Fibroblast of lung (primary cell): ENCODE data around the gene PAPOLG. TPM values are rescaled to one million over a fixed set of nuclear protein-coding genes. Genes with fewer than 3 reads are reported as not detected.
A peak's percentile ranks its signal among the peaks of the same experiment; 100 is the strongest.

Experiments
- DNase-seq, 2 donors: peaks; one replicate each; pipeline versions ENCODE4 v3.0.0 to v3.0.0-alpha.2; 2010; ENCODE audit warnings: low read depth in 2 of 2
- H2AFZ ChIP-seq: 2 replicates; pipeline ENCODE4 v1.5.1; 2012; ENCODE audit warnings: low read length, control low read depth, inconsistent platforms
- H3K27ac ChIP-seq: 2 replicates; pipeline ENCODE4 v1.5.1; 2011; ENCODE audit warnings: low read length, control low read depth; ENCODE audit not compliant: insufficient read depth
- H3K27me3 ChIP-seq: 2 replicates; pipeline ENCODE4 v1.5.1; 2011; ENCODE audit warnings: mild to moderate bottlenecking, low read length; ENCODE audit not compliant: control insufficient read depth, insufficient read depth
- H3K36me3 ChIP-seq: 2 replicates; pipeline ENCODE4 v1.5.1; 2011; ENCODE audit warnings: low read length; ENCODE audit not compliant: control insufficient read depth, insufficient read depth
- H3K4me1 ChIP-seq: 2 replicates; pipeline ENCODE4 v1.5.1; 2011; ENCODE audit warnings: low read length; ENCODE audit not compliant: control insufficient read depth, insufficient read depth; ENCODE audit errors: extremely low read depth
- H3K4me2 ChIP-seq: 2 replicates; pipeline ENCODE4 v1.5.1; 2011; ENCODE audit warnings: low read length, control low read depth; ENCODE audit not compliant: insufficient read depth; ENCODE audit errors: extremely low read depth
- H3K4me3 ChIP-seq, 4 experiments: fragments of 200-600 bp in 1 of 4; sonication (generic) in 1 of 4; replicated peaks in 1 of 4; 2 replicates each; pipeline ENCODE4 v1.5.1; 2011 to 2016; ENCODE audit warnings: low read length in 4 of 4, low read depth in 3 of 4, mild to moderate bottlenecking in 3 of 4, control low read depth in 2 of 4, inconsistent platforms in 1 of 4, mixed read lengths in 1 of 4; ENCODE audit not compliant: insufficient read depth in 1 of 4; ENCODE audit errors: control extremely low read depth in 1 of 4
- H3K79me2 ChIP-seq: 2 replicates; pipeline ENCODE4 v1.5.1; 2012; ENCODE audit warnings: mild to moderate bottlenecking, low read length, inconsistent platforms; ENCODE audit not compliant: control insufficient read depth, insufficient read depth
- H3K9ac ChIP-seq: 2 replicates; pipeline ENCODE4 v1.5.1; 2011; ENCODE audit warnings: mild to moderate bottlenecking, low read length, control low read depth; ENCODE audit not compliant: insufficient read depth
- H3K9me3 ChIP-seq: 2 replicates; pipeline ENCODE4 v1.5.1; 2012; ENCODE audit warnings: low read depth, low read length; ENCODE audit not compliant: control insufficient read depth, insufficient read depth
- H4K20me1 ChIP-seq: 2 replicates; pipeline ENCODE4 v1.5.1; 2011; ENCODE audit warnings: low read length; ENCODE audit not compliant: control insufficient read depth, insufficient read depth; ENCODE audit errors: extremely low read depth
- CTCF ChIP-seq, 2 donors: IDR thresholded peaks in 1 of 2; conservative IDR thresholded peaks in 1 of 2; 1 replicate in 1 of 2; 2 replicates in 1 of 2; pipeline ENCODE4 v1.5.1; 2011 to 2012; ENCODE audit warnings: low read length in 2 of 2, control low read depth in 1 of 2, inconsistent platforms in 1 of 2, low read depth in 1 of 2, mild to moderate bottlenecking in 1 of 2
- EZH2 ChIP-seq: IDR thresholded peaks from 2 replicates; pipeline ENCODE4 v1.5.1; 2012; ENCODE audit warnings: low read length, control low read depth, mild to moderate bottlenecking; ENCODE audit errors: missing control alignments
- polyA plus RNA-seq, 2 donors: library from polyadenylated mRNA; depleted of rRNA in 1 of 2; stranded (reverse) in 1 of 2; unstranded in 1 of 2; fragments of >200 nt; gene quantifications; 2 replicates each; pipeline ENCODE4 v1.2.1, GENCODE V29; 2011 to 2012; ENCODE audit warnings: missing spikeins in 1 of 2
- total RNA-seq: library from RNA; depleted of rRNA; stranded (reverse); fragments of >200 nt; gene quantifications from 2 replicates; pipeline ENCODE4 v1.2.1, GENCODE V29; 2014

Gene PAPOLG
- total and polyA plus RNA-seq, 2 donors (not counting 1 experiment from before 2014, with no cell fraction given) = 11.2 to 11.9 TPM

GRCh38 chr2:60818272-60818671, 62.2 kb downstream of the PAPOLG start:
- DNase-seq = peak in 1 of 2 donors; percentile 4
- Histone ChIP-seq H3K36me3 (no peaks in the 10 kb centered on the region), H4K20me1 (no peaks in the 10 kb centered on the region), H3K4me1 (no peaks in the 10 kb centered on the region), H3K27ac (no peak overlapping the region), H2AFZ (no peak overlapping the region), H3K4me3 (no peak overlapping the region), H3K79me2 (no peaks in the 10 kb centered on the region), H3K4me2 (no peak overlapping the region), H3K9ac (no peak overlapping the region), H3K9me3 (no peaks in the 10 kb centered on the region), H3K27me3 (peaks cover 7% of the 10 kb centered on the region)
- TF ChIP-seq CTCF (conservative IDR thresholded peaks at IDR 0.05 in 1 of 2, IDR thresholded peaks at IDR 0.05 in 1 of 2; ENCODE audit: low read depth in 1 of 2, low read length in 2 of 2) (no peak), EZH2 (no peak)

DNA sequence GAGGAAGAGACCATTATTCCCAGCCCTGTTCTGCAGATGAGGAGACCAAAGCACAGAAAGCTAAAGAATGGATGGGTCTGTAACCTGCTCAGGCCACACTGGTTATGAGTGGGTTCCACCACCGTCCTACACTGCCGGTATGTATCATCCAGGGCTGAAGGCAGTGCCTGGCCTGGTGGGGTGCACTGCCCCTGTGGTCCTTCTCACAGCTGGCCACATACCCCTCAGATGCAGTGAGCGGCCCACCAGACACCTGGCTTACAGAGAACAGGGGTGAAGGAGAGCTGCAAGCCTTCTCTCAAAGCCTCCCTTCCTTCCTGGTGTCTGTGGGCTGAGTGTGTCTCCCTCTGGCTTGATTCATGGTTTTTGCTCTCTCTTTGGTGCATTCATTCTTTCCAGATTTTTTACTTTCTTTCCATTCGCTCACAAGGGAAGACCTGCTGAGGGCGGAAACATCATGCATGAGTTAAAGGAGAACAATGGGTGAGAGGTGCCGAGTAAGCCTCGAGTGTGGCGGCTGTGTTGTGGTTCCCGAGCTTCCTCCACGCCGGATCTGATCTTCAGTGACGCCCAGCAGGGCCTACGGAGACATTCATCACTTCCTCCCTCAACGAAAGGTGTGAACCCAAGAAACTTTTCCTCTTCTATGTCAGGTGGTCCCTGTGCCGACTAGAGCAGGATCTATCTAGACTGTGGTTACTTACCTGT, 63.2 kb downstream of the PAPOLG start:
- Histone ChIP-seq H3K27ac (no peak overlapping the region), H3K36me3 (no peaks in the 10 kb centered on the region), H3K9me3 (no peaks in the 10 kb centered on the region), H3K9ac (no peak overlapping the region), H3K4me2 (no peak overlapping the region), H3K4me3 (no peak overlapping the region), H2AFZ (no peak overlapping the region), H3K27me3 (peaks cover 3% of the 10 kb centered on the region), H4K20me1 (no peaks in the 10 kb centered on the region), H3K79me2 (no peaks in the 10 kb centered on the region), H3K4me1 (no peaks in the 10 kb centered on the region)
- no peak for TF ChIP-seq EZH2
- no peak for TF ChIP-seq CTCF (conservative IDR thresholded peaks at IDR 0.05 in 1 of 2, IDR thresholded peaks at IDR 0.05 in 1 of 2; ENCODE audit: low read depth in 1 of 2, low read length in 2 of 2)
- no peak for DNase-seq

GRCh38 chr2:60819936-60820335, 63.9 kb downstream of the PAPOLG start:
- Histone ChIP-seq H3K4me3 (no peak overlapping the region), H2AFZ (no peak overlapping the region), H4K20me1 (no peaks in the 10 kb centered on the region), H3K27ac (no peak overlapping the region), H3K27me3 (no peaks in the 10 kb centered on the region), H3K4me1 (no peaks in the 10 kb centered on the region), H3K9ac (no peak overlapping the region), H3K79me2 (no peaks in the 10 kb centered on the region), H3K36me3 (no peaks in the 10 kb centered on the region), H3K4me2 (no peak overlapping the region), H3K9me3 (no peaks in the 10 kb centered on the region)
- TF ChIP-seq CTCF (conservative IDR thresholded peaks at IDR 0.05 in 1 of 2, IDR thresholded peaks at IDR 0.05 in 1 of 2; ENCODE audit: low read depth in 1 of 2, low read length in 2 of 2) (no peak), EZH2 (no peak)
- DNase-seq = no peak
